ENCODE measurements around the gene CLHC1.

- TF ChIP-seq CTCF (IDR thresholded peaks at IDR 0.05; ENCODE audit: borderline replicate concordance, extremely low read depth, low read length, poor library complexity, severe bottlenecking) (peak; percentile 18), EZH2 (IDR thresholded peaks at IDR 0.05; ENCODE audit: borderline replicate concordance, low read depth, low read length, severe bottlenecking) (no peak)
These were observed 37.0 kb upstream of the CLHC1 start, which contains the start of gene MTIF2 for GRCh38 chr2:55268907-55269644.

All from DND-41 (cell line).